Stimulated activated CD8-positive, alpha-beta memory T cell treated with anti-CD3 and anti-CD28 coated beads, Interleukin-15, amount 100 ng/mL, for 1 hour (primary cell): ENCODE data around the gene CLDN19.

Source experiments
- DNase-seq: peaks from one replicate; pipeline ENCODE4 v3.0.0-alpha.2; 2020; ENCODE audit warnings: low read depth

CLDN19 gene

GRCh38 chr1:42700006-42700405, 40.0 kb downstream of the CLDN19 start:
- DNase-seq: no peak

GRCh38 chr1:42698081-42698813, 41.8 kb downstream of the CLDN19 start:
- DNase-seq: no peak

- DNase-seq: no peak
Measured at GRCh38 chr1:42692911-42693310, 47.1 kb downstream of the CLDN19 start.

- no peak for DNase-seq
Measured at GRCh38 chr1:42692461-42692860, 47.6 kb downstream of the CLDN19 start.

- DNase-seq: no peak
Measured at GRCh38 chr1:42691157-42691498, 48.9 kb downstream of the CLDN19 start.

GRCh38 chr1:42690477-42691156, 49.4 kb downstream of the CLDN19 start:
- DNase-seq: no peak

- no peak for DNase-seq
Measured at GRCh38 chr1:42689912-42690311, 50.1 kb downstream of the CLDN19 start.

GRCh38 chr1:42686418-42686817, 53.6 kb downstream of the CLDN19 start:
- no peak for DNase-seq

- no peak for DNase-seq
Measured at GRCh38 chr1:42684139-42684538, 55.9 kb downstream of the CLDN19 start.
